NT2/D1 (cell line): ENCODE results near the gene SLC4A1.

Source experiments
- SUZ12 ChIP-seq: IDR thresholded peaks from 2 replicates; pipeline ENCODE4 v1.6.1; 2011; ENCODE audit not compliant: insufficient read length, insufficient read depth; ENCODE audit errors: extremely low read depth
- YY1 ChIP-seq: IDR thresholded peaks from 2 replicates; pipeline ENCODE4 v1.6.1; 2011; ENCODE audit not compliant: insufficient read length, insufficient read depth
- ZNF274 ChIP-seq: IDR thresholded peaks from 2 replicates; pipeline ENCODE4 v1.6.1; 2011; ENCODE audit warnings: mild to moderate bottlenecking, low read depth, low read length

DNA sequence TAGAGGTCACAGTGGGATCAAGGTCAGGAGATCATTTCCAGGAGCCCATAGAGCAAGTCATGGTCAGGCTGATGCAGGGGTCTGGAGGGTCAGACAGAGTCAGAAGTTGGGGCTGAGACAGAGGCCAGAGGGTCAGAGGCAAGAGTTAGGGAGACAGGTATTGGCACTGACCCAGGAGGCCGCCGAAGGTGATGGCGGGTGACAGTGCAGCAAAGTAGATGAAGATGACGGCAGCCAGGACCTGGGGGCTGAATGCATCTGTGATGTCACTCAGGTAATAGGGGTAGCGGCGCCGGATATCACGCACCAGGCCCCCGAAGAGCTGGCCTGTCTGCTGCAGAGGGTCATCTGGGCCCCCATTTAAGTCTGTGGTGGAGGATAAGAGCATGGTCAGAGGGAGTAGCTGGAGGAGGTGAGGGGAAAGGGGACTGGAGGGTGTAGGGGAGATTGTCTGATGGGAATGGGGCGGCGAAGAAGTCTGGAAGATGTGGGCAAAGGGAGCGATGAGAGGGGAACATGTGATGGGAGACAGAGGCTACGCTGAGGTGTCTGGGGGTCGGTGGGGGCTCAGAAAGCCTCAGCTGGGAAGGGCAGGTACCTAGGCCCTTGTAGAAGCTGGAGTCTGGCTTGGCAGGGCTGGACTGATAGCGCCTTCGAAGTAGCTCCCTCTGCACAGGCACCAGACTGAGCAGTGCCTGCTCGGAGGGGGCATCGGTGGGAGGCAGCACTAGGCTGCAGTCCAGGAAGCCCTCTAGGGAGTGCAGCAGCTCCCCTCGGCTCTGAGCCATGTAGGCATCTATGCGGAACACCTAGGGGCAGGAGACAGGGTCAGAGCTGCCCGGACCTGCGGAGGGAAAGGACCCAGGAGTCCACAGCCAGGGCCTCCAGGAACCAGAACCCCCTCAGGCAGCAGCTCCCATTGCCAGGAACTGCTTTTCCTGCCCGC is 9.8 kb downstream of the SLC4A1 start:
- TF ChIP-seq YY1 = no peak
- no peak for TF ChIP-seq ZNF274
- TF ChIP-seq SUZ12 = no peak
